CD4-positive, alpha-beta T cell treated with Interleukin-6 for 4 hours (primary cell): Measurements from ENCODE around the gene ZNF581.
A peak's percentile ranks its signal among the peaks of the same experiment; 100 is the strongest.

ENCODE experiments used
- DNase-seq: peaks from one replicate; pipeline ENCODE4 v3.0.0-alpha.2; 2020; ENCODE audit warnings: mixed read lengths

ZNF581 gene, protein sequence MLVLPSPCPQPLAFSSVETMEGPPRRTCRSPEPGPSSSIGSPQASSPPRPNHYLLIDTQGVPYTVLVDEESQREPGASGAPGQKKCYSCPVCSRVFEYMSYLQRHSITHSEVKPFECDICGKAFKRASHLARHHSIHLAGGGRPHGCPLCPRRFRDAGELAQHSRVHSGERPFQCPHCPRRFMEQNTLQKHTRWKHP

DNA sequence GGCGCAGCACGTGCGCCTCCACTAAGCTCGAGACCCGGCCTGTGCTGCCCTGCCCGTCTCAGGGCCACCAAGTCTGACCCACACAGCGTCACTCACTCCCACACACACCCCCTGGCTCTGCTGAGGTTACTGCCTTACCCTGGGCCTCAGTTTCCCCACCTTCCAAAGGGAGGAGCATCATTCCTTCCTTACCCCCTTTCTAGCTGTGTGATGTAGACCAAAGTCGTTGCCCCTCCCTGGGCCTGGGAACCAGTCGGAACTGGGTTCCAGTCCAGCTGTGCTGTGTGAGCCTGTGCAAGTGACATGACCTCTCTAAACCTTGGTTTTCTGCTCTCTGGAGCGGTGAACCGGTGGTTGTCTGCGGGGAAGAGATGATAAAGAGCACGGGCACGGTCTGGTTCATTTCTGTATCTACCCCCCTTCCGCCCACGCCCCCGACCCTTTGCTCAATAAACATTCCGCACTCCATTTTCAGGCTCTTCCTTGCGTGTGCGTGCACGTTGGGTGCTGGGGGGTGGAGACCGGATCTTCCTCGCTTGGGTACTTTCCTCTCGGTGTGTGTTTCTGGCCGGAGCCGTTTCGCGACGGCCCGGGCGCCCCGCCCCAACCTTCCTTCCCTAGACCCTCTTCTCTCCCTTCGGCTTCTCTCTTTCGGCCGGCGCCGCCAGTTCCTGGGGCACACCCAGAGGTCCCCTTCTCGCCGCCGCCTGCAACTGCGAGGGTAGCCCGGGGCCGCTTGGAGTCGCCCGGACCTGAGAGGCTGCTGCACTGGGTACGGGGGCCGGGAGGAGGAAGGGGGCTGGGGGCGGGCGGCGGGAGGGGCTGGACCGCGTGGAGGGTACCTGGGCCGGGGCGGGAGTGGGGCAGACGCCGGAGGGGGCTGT is at the start of gene ZNF581:
ZNF581 (plus strand) TSS at position 647 of the 884 bp plus-strand sequence. CDS start 923 bp downstream, outside the sequence.
- DNase-seq = peak; percentile 84

DNA sequence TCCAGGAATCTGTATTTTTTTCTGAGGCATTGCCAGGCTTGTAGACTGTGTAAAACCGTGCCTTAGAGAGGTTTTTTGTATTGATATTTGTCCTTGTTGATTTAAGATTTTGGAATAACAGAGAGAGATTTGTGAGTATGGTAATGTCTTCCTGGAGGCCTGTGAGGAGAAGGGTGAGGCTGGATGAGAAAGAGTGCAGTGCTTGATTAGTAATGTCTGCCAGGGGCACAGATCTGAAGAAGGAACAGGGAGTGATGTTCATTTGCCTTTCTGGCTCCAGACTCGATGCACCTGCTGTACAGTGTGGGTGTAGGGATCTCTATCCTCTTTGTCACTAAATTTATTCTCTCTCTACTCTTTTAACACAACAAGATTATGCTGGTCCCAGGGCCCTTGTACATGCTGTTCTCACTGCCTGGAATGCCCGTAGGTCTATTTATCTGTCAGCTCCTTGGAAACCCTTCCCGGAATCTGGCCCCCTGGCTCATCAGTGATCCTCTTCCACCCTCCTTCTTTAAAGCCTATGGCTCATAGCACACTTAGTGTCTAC is 48.4 kb upstream of the ZNF581 start:
- no peak for DNase-seq

DNA sequence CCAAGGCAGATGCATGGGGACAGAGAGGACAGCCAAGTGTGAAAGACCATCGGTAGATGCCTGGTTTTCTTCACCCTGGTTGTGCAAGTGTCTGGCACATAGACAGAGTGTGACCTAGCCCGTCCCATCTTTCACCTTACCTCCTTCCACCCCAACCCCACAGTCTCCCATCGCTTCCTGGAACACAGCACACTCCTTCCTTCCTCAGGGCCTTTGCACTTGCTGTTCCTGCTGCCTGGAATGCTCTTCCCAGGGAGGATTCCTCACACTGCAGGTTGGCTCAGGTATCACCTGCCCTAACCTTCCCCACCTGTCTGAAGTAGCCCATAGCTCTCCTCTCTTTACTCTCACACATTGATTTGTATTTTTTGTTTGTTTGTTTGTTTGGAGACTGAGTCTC is 47.1 kb upstream of the ZNF581 start:
- DNase-seq = no peak

DNA sequence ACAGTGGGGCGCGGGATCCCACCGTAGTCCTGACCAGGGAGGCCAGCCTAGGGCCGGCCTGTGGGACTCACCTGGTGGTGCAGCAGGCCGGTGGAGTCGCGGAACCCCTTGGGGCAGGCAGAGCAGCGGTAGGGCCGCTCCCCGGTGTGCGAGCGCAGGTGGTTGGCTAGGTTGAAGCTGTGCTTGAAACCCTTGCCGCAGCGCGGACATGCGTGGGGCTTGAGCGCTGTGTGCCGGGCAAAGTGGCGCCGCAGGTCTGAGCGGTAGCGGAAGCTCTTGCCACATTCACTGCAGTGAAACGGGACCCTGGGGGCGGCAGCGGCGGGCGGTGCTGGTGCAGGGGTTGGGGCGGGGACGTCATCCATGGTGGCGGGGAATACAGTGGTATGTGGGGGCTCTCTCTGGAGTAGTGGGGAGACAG is 45.9 kb upstream of the ZNF581 start:
- no peak for DNase-seq

DNA sequence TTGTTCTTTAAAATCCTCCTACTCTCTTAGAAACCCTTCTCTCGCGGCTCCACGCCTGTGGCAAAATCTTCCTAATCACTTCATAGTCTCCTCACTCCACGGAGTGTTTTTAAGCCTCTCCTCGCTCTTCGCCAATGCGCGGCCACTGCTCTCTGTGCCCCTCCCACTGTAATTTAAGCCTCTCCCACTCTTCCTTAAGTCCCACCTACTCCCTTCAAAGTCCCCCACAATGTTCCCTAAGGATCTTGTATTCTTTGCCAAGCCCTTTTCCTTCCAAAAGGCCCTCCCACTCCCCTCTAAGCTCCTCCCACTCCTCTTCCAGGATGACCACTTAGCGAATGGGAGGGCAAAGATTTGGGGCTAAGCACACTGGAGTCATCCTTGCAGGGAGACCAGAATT is 45.4 kb upstream of the ZNF581 start:
- DNase-seq = no peak

DNA sequence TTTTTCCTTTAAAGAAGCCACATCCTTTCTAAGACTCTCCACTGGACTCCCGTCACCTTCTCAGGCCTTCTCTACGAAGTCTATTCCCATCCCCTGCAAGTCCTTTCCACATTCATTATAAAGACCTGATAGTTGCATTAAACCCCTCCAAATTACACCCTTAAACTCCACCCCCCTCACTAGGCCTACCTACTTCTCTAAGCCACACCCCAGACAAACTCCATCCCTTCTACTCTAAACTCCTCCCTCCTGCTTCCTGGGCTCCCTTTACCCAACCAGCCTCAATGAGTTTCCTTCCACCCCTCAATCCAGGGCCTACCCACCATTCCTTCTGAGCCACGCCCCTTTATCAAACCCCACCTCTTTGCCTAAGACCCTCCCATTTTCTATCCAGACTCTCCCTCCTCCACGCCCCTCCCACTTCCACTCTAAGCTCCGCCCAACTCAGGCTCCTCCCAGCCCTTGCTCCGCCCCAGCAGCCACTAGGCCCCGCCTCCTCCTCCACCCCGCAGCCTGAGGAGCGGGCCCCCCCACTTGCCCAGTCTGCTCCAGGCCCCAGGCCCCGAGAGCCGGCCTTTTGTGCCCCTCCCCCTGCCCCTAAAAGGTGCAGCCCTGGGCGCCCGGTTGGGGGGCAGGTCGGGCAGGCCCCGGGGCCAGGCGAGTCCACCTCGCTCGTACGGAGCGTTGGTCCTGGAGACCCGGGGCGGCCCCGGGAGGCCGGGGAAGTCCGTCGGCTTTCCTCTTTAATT is 44.6 kb upstream of the ZNF581 start:
- DNase-seq = peak; percentile 80

DNA sequence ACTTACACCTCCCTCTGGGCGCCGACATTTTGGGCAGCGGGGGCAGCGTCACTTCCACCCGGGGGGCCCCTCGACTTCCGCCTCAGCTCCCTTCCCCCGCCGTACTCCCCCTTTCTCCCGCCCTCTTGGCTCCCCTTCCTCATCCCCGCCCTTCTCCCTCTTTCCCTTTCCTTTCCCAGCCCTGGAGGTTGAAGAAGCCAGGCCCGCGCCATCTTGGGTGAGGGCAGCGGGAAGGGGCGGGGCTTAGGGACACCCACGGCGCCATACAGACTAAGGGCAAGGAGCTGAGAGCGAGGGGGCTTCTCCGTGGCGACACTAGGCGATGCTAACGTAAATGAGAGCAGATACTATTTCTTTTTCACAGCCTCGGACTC is 44.0 kb upstream of the ZNF581 start, which contains the start of gene FIZ1:
FIZ1 (minus strand) TSS at position 50 of the 374 bp plus-strand sequence. CDS start 1,652 bp downstream, outside the sequence.
- peak; percentile 97 for DNase-seq

DNA sequence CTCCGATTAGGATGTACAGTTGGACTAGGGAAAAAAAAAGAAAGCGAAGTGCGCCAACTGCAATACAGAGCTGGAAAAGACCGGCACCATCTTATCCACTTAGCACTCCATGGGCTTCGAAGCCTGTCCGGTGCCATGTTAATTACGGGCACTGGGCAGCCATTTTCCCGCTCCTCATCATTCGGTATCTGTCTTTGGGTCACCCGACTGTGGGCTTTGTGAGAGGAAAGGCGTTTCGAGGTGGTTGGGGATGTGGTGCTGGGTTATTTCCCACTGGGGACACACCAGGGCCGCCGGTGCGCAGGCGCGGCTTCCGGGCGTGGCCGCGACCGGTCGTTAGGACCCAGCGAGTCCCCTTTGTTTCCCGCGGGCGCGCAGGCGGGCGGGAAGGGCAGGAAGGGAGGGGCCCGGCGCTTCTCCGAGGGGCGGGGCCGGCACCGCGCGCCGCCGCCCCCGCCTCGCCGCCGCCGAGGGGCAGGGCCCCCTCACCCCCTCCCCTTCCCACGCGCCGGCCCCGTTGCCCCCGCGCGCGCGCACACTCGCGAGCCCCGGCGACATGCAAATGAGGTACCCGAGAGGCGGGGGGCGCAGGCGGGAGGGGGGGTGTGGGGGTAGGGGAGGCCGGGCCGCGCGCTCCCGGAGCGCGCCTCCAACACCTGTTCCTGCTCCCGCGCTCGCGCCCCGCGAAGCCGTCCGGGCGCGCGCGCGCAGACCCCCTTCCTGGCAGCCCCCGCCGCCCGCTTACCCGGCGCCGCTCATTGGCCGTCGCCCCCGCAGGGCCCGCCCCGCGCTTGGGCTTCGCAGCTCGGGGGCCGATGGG is 43.4 kb upstream of the ZNF581 start, which contains the start of gene ZNF524:
ZNF524 (plus strand) TSS at position 447 of the 820 bp plus-strand sequence. CDS start 1,825 bp downstream, outside the sequence.
- peak; percentile 85 for DNase-seq

DNA sequence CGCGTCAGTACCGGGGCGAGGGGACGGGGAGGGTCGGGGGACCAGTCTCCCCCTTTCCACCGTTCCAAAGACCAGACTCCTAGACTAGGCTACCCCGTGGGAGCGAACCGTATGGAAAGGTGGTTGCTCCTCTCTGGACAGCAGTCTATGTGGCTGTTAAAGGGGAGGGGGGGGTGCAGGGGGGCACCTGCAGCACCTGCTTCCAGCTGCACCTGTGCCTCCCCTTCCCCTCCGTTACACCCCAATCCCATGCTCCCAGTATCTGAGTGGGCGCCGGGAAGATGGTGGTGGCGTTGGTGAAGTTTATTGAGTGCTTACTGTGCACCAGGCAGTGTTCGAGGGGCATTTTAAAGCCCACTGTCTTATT is 42.8 kb upstream of the ZNF581 start:
- no peak for DNase-seq

DNA sequence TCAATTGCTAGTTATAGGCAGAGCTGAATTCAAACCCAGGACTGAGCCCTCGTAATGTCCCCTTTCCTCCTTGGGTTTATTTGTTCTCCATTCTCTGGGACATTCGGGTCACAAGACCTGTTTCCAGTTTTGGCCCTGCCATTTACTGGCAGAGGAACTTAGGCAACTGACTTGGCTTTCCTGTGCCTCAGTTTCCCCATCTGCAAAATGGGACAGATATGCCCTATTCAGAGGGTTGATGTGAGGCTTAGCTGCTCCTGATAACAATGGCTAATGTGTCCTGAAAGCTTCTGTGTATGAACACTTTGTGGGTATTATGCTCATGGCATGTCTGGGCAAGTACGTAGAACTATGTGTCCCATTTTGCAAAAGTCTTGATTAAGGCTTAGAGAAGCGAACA is 42.4 kb upstream of the ZNF581 start:
- no peak for DNase-seq

DNA sequence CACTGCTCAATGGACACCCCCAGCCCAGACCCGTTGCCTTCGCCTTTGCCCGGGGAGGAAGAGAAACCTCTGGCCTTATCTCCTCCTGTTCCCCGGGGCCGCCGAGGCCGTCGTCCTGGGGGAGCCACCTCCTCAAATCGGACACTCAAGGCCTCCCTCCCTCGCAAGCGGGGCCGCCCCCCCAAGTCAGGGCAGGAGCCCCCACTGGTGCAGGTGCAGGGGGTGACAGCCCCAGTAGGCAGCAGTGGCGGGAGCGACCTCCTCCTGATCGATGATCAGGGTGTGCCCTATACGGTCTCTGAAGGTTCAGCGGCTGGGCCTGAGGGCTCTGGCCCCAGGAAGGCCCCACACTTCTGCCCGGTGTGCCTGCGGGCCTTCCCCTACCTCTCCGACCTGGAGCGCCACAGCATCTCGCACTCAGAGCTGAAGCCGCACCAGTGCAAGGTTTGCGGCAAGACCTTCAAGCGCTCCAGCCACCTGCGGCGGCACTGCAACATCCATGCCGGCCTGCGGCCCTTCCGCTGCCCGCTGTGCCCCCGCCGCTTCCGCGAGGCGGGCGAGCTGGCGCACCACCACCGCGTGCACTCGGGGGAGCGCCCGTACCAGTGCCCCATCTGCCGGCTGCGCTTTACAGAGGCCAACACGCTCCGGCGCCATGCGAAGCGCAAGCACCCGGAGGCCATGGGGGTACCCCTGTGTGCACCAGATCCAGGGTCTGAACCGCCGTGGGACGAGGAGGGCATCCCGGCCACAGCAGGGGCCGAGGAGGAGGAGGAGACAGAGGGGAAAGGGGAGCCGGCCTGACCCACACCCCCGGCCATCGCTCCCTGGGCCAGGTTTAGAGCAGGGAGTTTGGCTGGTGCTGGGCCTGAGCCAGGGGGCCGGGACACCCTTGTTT is 41.1 kb upstream of the ZNF581 start:
- DNase-seq = no peak

DNA sequence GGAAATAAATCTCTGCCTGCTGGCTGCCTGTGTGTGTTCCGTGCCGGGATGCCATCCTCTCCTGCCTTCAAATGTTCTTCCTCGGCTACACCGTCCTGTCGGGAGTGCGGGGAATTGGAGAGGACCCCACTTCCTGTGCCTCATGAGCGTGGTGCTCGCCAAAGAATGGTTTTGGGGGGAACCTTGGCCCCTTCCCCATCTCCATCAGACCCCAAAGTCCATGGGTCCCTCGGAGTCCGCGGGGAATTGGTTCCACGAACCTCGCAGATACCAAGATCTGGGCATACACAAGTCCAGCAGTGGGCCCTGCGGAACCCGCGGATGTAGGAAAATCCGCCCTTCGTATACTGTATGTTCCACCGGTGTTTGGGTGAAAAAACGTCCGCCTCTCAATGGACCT is 40.3 kb upstream of the ZNF581 start:
- no peak for DNase-seq

DNA sequence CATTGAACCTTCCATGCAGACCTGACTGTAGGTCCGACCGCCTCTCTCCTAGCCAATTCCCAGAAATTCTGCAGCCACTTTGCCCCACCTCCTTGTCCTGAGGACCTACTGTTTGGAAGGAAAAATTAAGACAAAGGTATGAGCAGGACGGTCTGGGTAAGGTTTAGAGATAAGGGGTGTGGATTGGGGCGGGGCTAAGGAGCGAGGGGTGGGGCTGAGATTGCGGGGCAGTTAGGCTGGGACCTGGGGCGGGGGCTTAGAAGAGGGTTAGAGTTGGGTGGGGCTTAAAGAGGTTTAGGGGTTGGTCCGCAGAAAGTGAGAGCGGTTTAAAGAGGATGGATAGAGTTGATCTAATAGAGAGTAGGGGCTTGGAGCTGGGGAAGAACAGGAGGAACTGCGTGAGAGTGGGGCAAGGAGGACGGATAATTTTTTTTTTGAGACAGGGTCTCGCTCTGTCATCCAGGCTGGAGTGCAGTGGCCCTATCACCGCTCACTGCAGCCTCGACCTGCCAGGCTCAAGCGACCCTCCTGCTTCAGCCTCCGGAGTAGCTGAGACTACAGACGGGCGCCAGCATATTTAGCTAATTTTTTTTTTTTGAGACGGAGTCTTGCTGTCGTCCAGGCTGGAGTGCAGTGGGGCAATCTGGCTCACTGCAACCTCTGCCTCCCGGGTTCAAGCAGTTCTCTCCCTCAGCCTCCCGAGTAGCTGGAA is 39.7 kb upstream of the ZNF581 start:
- no peak for DNase-seq

DNA sequence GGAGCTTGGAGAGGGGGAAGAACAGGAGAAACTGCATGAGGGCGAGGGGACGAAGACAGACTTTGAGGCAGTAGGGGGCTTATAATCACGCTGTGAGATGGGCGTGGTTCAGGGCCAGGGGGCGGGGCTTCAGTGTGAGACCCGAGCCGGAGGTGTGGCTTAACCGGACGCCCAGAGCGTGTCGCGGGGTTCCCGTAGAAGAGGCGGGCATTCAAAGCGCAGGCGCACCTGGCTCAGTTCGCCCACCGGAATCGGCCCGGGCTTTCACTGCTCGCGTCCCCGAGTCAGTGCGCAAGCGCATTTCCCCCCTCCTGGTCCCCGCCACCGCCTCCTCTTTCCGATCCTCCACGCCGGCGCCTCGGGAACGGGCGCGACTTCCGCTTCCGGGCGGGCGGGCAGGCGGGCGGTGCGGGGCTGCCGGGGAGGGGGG is 38.2 kb upstream of the ZNF581 start:
- DNase-seq = peak; percentile 99

DNA sequence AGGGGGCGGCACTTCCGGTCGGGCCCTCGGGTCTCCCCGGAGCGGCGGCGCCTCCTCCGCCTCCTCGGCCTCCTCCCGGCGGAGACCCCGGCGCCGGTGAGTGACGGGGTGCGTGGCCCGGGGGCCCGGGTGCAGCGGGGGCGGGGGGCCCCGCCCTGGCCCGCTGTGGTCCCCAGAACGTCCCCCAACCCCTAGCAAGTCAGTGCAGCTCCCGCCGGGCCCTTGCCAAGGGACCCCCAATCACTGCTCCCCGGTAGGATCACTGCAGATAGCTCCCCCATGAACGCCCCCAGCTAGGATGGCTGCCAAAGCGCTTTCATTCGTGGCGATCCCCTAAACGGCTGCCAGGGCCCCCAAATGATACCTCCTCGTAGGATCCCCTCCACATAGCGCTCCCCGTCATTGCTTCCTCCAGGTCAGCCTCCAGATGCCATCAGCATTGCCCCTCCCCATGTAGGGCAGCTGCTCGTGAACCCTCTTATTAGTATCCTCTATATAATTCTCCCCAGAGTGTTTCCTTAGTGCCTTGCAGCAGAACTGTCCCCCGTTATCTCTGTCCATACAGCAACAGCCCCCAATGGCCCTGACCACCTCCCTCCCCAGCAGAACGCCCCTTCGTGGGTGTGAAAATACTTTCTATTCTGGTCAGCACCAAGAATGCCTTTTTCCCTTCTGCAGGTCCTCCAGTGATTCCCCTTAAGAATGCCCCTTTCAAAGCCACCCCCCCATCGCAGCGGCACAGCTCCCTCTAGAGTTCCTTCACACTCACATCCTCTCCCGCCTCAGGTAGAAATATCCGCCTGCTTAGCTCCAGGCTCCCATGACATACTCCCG is 37.6 kb upstream of the ZNF581 start, which contains the start of gene ZNF865:
ZNF865 (plus strand) TSS at position 11 of the 834 bp plus-strand sequence. CDS start 7,972 bp downstream, outside the sequence.
- peak; percentile 74 for DNase-seq

DNA sequence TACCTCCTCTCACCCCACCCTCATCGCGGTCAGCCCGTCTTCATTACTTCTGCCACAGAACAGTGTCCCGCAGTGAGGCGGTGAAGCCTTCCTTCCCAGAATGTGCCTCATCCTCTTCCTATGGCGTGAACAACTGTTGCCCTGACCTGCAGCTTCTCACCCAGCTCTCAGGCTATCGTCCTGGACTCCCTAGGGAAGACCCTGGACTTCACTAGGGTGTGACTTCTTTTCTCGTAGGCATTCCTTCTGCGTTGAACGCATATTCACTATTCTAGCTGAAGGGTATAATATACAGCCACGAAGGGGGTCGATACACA is 37.0 kb upstream of the ZNF581 start:
- no peak for DNase-seq

DNA sequence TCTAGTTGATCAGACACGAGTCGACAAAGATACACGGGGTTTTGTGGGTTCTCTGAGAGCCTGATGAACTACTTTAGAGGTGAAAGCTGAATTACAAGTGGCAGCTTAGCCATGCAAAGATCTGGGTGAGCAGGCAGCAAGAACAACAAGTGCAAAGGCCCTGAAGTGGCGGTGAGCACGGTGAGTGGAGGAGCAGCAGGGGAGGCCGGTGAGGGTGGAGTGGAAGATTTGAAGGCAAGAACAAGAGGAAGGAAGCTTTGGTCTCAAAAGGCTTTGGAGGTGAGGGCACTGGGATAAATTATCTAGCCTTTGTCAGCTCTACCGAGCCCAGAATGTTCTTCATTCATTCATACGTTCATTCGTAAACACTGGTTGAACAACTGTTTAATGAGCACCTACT is 36.6 kb upstream of the ZNF581 start:
- DNase-seq = no peak

DNA sequence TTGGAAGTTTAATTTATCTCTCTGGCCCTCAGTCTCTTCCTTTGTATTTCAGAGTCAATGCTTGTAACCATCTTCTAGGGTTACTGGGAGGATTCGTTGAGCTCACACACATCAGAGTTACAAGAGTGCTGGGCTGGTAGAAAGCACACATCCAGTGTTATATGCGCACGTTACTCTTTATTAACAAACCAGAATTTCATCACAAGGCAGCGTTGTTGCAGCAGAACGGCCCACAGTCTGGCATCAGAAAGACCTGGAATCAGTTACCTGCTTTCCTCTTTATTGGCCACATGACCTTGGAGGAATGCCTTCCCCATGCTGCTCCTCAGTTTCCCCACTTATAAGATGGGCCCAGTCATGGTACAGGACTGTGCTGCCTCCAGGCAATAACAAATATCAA is 34.1 kb upstream of the ZNF581 start:
- no peak for DNase-seq

DNA sequence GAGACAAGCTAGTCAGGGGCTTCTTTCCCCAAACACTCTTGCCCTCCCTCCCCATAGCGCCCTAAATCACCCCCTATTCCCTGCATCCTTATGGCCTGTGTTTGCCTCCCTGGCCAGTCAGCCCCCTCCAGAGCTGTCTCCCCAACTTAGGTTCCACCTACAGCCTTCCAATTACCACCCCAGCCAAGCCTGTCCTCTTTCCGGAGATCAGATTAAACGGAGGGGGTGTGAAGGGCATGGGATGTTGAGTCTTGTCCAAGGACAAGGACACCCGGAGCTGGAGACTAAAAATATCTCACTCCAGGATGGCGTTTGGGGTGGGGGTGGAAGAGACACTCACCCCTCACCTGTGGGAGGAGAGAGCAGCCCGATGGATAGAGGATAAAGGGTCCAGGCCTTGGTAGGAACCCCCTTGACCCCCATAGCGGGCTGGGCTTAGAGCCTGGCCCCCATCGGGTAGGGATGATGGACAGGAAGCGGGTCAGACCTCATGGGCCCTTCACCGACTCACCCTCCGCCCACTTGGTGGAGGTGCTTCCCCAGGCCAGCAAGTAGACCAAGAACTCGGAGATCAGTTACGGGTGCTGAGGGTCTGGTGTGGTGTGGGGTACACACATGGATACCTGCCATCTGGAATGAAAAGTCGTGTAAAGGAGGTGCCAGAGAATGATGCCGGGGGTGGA is 32.0 kb upstream of the ZNF581 start:
- no peak for DNase-seq
